ENCODE results near the gene WDR35.

WDR35 gene

DNA sequence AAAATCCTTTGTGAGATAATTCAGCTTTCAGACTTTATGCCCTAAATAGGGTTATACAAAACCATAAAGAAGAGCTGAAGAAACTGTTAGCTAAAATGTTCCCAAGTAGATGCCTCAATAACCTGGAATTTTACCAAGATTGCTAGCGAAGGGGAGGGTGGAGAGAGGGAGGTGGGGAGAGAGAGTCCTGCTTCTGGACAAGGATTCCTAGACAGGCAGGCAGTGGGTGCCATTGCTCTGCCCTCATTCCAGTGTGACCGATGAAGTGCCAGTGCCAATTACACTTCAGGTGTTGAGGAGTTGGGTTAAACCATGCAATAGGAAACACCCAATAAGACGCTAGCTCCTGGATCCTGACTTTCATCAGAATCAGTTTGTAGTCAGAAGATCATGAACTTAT is 43.4 kb upstream of the WDR35 start:
- no peak overlapping the region for H3K4me3 Mint-ChIP-seq
- DNase-seq, result no peak
- H3K27ac Mint-ChIP-seq, result no peak overlapping the region
- H3K27me3 Mint-ChIP-seq (ENCODE audit: low read depth, poor library complexity), result no peaks in the 10 kb centered on the region
- peaks cover 30% of the 10 kb centered on the region for H3K9me3 Mint-ChIP-seq
- peaks cover 21% of the 10 kb centered on the region for H3K4me1 Mint-ChIP-seq
- TF ChIP-seq, protein P1, sequence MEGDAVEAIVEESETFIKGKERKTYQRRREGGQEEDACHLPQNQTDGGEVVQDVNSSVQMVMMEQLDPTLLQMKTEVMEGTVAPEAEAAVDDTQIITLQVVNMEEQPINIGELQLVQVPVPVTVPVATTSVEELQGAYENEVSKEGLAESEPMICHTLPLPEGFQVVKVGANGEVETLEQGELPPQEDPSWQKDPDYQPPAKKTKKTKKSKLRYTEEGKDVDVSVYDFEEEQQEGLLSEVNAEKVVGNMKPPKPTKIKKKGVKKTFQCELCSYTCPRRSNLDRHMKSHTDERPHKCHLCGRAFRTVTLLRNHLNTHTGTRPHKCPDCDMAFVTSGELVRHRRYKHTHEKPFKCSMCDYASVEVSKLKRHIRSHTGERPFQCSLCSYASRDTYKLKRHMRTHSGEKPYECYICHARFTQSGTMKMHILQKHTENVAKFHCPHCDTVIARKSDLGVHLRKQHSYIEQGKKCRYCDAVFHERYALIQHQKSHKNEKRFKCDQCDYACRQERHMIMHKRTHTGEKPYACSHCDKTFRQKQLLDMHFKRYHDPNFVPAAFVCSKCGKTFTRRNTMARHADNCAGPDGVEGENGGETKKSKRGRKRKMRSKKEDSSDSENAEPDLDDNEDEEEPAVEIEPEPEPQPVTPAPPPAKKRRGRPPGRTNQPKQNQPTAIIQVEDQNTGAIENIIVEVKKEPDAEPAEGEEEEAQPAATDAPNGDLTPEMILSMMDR (IDR thresholded peaks at IDR 0.05), result no peak
- peaks cover 96% of the 10 kb centered on the region for H3K36me3 Mint-ChIP-seq (ENCODE audit: low read depth)

DNA sequence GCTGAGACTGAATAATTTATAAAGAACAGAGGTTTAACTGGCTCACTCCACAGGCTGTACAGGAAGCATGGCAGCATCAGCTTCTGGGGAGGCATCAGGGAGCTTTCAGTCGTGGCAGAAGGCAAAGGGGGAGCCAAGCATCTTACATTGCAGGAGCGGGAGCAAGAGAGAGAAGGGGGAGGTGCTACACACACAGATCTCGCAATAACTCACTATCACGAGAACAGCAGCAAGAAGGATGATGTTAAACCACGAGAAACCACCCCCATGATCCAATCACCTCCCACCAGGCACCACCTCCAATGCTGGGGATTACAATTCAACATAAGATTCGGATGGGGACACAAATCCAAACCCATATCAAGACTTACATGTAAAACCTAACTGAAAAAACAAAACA is 40.3 kb upstream of the WDR35 start:
- Mint-ChIP-seq H3K4me3 (no peak overlapping the region), H3K36me3 (ENCODE audit: low read depth) (peaks cover 85% of the 10 kb centered on the region), H3K9me3 (peaks cover 34% of the 10 kb centered on the region), H3K27ac (no peak overlapping the region), H3K4me1 (peaks cover 2% of the 10 kb centered on the region), H3K27me3 (ENCODE audit: low read depth, poor library complexity) (no peaks in the 10 kb centered on the region)
- DNase-seq, result no peak
- TF ChIP-seq, protein P1 (IDR thresholded peaks at IDR 0.05), result no peak

DNA sequence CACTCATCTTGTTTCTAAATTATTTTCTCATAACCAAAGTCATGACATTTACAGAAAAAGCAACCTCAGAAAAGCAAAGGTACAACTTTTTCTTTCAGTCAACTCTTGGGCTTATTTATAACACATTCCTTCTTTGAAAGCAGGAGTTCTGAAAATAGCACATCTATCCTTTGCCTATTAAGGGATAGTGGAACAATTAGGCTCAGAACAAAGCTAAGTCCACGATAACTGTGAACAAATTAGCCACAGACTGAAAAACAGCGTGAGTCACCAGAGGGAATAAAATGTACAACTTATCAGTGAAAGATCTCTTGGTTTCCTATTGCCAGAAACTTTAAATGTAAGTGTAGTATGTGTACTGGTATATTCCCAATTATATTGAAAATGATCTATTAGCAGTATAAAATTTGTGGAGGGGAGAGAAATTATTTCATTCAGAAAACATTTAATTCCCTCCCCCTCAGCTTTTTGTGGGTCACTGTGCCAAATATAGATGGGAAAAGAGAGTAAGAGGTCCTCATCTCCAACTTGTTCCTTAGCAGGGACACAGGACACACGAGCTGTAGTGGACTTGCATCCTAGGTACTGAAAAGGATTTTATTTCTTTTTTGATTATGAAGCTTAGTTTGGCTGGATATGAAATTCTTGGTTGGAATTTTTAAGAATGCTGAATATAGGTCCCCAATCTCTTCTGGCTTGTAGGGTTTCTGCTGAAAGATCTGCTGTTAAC is 38.0 kb upstream of the WDR35 start:
- H3K9me3 Mint-ChIP-seq, result peaks cover 40% of the 10 kb centered on the region
- H3K27me3 Mint-ChIP-seq (ENCODE audit: low read depth, poor library complexity), result no peaks in the 10 kb centered on the region
- peak overlapping the region; percentile 72 for H3K27ac Mint-ChIP-seq
- no peak overlapping the region for H3K4me3 Mint-ChIP-seq
- H3K36me3 Mint-ChIP-seq (ENCODE audit: low read depth), result peaks cover 75% of the 10 kb centered on the region
- no peaks in the 10 kb centered on the region for H3K4me1 Mint-ChIP-seq
- DNase-seq, result no peak
- TF ChIP-seq, protein P1 (IDR thresholded peaks at IDR 0.05), result no peak

DNA sequence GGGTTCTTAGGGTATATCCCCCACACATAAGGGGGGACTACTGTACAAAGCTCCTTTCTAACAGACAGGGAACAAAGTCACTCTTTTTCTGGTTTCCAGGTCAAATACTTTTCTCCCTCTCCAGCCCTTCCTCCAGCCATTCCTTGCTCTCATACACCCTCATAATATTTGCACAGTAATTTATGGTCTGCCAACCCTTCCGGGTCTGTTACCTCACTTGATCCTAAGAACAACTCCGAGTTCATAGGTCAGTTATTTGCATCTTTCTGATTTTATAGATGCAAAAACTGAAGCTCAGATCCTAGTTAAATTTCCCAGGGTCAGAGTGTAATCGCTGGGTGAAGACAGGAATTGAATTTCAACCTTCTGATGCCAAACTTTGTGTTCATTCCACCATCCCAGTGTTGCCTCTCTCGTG is 37.4 kb upstream of the WDR35 start:
- Mint-ChIP-seq H3K4me3 (no peak overlapping the region), H3K9me3 (peaks cover 44% of the 10 kb centered on the region), H3K36me3 (ENCODE audit: low read depth) (peaks cover 73% of the 10 kb centered on the region), H3K27me3 (ENCODE audit: low read depth, poor library complexity) (no peaks in the 10 kb centered on the region), H3K4me1 (no peaks in the 10 kb centered on the region), H3K27ac (peak overlapping the region; percentile 33)
- DNase-seq, result no peak
- TF ChIP-seq, protein P1 (IDR thresholded peaks at IDR 0.05), result no peak

DNA sequence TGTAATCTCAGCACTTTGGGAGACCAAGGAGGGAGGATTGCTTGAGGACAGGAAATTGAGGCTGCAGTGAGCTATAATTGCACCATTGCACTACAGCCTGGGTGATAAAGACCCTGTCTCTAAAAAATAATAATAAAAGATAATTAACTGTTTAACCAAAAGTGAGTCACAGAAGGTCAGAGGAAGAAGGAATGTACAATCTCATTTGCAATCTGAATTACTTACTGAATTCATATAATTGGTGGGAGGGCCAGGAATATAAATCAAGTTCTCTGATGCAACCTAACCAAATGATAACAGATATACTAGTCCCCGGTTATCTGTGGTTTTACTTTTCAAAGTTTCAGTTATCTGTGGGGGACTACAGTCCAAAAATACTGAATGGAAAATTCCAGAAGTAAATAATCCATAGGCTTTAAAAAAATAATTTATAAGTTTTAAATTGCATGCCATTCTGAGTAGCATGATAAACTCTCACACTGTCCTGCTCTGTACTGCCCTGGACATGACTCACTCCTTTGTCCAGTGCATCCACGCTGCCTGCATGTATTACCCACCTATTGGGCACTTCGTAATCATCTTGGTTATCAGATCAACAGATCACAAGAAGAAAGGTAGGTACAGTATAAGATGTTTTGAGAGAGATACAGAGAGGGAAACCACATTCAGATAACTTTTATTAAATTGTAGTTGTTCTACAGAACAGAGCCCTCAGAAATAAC is 35.3 kb upstream of the WDR35 start:
- Mint-ChIP-seq H3K36me3 (ENCODE audit: low read depth) (peaks cover 69% of the 10 kb centered on the region), H3K9me3 (peaks cover 46% of the 10 kb centered on the region), H3K27me3 (ENCODE audit: low read depth, poor library complexity) (no peaks in the 10 kb centered on the region), H3K4me1 (no peaks in the 10 kb centered on the region), H3K27ac (no peak overlapping the region), H3K4me3 (no peak overlapping the region)
- no peak for DNase-seq
- TF ChIP-seq, protein P1 (IDR thresholded peaks at IDR 0.05), result no peak

Measured in nephron progenitor cell (in vitro differentiated cells).